NCI-H2171 treated with DMSO at 0.1 percent for 48 hours (cell line): ENCODE measurements around the gene BBS9.

Source experiments
- DNase-seq: peaks from one replicate; lab custom pipeline; 2025; lab: John Stamatoyannopoulos, UW

BBS9 gene

DNA sequence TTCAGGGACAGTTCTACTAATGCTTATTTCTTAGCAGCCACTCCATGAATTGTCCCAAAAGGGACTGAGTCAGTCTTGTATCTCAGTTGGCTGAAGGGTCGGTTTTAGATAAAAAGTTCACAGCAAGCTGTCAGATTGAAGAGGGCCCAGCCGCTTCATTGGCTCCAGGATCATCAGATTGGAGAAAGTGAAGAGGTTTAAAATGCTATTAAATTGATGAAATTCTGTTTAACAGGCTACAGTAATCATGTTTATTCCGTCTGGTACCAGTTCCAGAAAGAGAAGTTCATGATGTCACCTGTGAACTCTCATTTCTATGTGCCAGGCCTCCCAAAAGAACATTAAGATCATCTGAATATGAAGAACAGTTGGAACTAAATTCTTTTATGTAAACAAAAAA is 481.6 kb downstream of the BBS9 start:
- DNase-seq = no peak

DNA sequence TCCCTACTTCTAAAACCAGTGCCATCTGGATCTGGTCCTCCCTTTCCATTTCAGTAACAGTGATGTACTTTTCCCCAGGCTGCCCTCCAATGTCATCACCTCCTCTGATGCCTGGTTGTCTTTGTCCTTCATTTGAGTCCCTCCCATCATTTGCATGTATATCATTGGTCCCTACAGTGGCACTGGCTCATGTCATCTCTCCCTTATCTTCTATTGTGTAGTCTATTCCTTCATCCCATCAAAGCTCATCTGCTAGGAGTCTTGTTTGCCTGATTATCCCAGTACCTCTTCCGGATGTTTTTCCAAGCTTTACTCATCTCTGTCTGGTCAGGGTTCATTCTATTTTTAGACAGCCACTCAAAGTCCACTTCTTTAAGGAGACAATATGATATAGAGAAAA is 483.1 kb downstream of the BBS9 start:
- no peak for DNase-seq

DNA sequence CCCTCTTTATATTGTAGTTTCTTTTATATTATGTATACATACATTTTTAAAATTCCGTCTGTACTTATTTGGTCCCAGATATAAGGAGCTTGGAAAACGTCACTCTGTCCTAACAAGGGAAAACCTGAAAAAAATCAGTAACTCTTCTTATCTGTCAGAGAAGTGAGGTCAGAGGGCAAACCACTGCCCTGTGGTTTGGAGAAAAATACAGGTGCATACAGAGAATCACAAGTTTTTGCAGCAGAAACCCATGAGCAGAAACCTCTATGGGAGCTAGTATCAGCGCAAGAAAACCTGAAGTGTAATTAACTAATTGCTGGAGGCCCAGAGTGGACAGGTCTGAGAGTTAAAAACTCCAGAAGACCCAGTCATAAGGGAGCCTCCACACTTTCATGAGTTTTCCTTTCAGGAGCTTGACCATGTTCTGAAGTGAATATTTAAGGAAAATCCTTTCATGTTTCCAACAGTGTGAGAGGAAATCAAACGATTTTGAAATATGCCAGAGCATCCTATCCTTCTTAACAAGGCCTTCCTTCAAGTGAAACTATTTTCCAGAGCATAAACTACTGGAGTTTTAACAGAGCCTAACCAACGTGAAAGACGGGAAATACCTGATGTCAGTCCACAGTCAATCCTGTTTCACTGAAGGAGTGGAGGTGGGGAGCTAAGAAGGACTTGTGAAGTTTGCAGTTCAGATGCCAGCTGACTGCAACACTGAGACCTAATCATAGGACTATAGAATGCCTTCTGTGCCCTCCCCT is 485.2 kb downstream of the BBS9 start:
- no peak for DNase-seq

DNA sequence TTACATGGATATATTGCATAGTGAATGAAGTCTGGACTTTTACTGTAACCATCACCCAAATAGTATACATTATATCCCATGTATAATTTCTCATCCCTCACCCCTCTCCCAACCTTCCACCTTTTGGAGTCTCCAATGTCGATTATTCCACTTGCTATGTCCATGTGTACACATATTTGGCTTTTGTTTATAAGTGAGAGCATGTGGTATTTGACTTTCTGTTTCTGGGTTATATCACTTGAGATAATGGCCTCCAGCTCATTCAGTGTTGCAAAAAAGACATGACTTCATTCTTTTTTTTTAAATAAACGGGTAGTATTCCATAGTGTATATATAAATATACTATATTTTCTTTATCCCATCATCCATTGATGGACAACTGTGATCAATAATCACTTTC is 487.4 kb downstream of the BBS9 start:
- no peak for DNase-seq

DNA sequence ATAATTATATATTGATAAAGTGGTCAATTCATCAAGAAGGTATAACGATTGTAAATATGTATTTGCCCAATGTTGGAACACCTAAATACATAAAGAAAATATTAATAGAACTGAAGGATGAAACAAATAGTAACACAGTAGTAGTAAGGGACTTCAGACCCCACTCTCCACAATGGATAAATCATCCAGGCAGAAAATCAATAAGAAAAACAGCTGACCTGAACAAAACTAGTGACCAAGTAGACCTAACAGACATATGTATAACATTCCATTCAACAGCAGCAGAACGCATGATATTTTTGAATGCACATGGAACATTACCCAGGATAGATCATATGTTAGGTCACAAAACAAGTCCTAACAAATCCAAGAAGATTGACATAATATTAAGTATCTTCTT is 489.9 kb downstream of the BBS9 start:
- no peak for DNase-seq

DNA sequence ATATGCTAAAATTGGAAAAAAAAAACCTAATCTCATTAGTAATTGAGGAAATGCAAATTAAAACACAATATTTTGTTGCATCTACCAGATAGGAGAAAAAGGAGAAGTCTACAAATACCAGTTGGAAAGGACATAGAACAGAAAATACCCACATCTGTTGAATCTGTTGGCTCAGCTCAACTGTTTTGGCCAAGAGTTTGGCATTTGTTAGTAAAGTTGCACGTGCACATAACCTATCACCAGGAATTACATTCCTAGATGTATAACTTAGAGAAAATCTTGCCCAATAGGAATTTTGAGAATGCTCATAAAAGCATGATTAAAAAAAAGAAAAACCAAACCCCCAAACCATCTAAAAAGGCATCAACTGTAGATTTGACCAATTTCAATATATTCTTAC is 493.9 kb downstream of the BBS9 start:
- DNase-seq = no peak

DNA sequence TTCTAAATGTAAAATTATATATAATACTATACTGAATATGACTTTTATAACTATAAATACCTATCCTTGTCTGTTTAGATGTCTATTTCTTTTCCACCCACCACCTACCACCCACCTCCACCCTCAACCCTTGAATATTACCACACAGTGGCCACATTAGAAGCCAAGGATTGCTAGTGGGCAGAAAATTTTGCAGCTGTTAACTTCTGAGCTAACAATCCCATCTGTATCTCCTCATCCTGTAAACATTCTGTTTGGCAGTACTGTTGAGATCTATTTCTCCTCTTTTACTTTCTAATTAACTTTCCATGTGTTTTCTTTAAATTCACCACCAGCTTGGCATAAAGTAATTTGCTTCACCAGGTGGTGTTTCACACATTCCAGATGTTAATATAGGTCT is 494.9 kb downstream of the BBS9 start:
- peak; percentile 21 for DNase-seq

DNA sequence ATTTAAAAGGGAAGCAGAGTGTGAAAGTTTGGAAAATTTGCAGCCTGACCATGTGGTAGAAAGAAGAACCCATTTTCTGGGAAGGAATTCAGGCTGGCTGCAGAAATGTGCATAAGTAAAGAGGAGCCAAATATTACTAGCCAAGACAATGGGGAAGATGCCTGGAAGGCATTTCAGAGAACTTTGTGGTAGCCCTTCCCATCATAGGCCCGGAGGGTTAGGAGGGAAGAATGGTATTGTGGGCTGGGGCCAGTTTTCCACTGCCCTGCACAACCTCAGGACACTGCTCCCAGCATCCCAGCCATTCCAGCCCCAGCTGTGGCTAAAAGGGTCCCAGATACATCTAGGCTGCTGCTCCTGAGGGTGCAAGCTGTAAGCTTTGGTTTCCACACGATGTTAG is 497.5 kb downstream of the BBS9 start:
- DNase-seq = no peak

DNA sequence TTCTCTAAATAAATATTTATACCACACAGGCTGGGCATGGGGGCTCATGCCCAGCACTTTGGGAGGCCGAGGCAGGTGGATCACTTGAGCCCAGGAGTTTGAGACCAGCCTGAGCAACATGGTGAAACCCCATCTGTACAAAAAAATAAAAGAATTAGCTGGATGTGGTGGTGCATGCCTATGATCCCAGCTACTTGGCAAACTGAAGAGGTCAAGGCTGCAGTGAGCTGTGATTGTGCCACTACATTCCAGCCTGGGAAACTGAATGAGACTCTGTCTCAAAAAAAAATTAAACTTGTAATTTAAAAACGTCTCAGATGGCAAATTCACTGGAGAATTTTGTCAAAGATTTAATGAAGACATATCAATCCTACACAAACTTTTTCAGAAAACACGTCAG is 498.4 kb downstream of the BBS9 start:
- no peak for DNase-seq

DNA sequence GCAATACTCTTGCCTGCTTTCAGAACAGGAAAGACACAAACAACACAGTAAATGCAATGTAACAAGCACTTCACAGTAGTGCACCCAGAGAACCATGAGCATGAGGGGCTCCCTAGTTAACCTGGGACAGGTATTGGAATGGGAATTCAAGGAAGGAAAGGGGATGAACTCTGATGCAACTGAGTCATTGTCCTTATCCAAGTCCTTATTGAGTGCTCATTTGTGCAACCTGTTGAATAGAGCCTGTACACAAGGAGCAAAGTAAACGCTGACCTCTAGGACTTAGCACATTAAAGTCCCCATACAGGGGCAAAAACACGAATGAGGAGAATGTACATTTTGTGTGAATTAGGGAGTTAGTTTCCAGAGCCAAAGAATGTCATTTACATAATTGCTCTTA is 499.5 kb downstream of the BBS9 start:
- no peak for DNase-seq

DNA sequence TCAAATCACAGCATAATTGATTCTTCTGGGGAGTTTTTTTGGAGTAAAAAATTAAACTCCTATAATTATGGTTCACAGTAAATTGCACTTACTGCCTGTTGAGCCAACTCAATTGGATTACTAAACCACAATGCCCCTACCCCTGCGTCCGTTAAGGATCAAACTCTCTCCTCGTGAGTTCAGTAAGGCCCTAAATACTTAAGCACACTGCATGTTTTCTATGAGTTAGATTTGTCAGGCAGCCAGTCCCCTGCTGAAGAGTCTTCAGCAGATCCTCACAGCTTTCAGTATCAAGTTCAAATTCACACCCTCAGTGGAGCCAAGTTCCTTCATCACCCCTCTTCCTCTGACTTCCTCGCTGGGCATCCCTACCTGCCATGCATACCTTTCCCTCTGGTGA is 501.0 kb downstream of the BBS9 start:
- DNase-seq = no peak

DNA sequence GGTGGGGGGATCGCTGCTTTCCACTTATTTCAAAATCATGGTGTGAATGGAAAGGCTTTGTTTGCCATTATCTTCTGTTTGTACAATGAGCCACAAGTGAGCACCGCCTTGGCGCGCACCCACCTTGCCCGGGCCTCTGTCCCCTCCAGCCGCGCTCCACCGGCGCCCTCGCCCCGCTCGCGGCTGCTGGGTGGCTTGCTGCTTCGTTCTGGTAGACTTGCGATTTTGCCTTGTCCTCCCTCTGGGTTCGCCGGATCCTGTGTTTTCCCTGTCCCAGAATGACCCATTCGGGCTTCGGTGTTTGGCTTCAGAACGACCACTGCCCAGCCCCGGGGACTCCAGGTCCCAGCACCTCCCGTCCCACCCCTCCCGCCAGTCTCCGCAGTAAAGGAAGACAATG is 503.0 kb downstream of the BBS9 start:
- no peak for DNase-seq

DNA sequence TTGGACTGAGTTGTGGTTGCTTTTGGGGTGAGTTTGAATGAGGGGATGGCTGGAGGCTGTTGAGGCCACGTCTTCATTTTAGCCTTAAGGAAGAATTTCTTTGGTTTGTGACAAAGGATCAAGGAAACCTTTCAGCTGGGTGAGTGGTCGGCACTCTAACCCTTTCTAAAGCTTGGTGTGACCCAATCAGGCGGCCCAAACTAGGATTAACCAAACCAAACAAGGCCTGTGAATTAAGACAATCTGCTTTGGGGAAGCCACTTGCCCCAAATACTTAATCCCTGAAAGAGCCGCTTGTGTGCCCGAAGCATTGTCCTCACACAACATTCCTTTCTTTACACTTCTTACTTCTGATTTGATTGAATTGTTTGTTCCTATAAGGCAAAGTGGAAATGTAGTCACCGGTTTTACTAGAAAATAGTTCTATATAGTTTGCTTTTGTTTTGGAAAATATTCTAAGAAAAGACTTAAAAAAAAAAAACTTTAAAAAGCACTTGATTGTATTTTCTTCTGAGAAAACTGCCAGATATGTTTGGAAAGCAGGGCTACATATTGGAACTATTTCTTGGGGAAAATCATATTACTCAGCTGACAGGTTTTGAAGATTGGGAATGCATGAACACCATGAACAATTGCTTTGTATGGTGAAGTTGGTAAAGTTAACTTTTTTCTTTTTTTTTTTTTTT is 503.6 kb downstream of the BBS9 start:
- no peak for DNase-seq

DNA sequence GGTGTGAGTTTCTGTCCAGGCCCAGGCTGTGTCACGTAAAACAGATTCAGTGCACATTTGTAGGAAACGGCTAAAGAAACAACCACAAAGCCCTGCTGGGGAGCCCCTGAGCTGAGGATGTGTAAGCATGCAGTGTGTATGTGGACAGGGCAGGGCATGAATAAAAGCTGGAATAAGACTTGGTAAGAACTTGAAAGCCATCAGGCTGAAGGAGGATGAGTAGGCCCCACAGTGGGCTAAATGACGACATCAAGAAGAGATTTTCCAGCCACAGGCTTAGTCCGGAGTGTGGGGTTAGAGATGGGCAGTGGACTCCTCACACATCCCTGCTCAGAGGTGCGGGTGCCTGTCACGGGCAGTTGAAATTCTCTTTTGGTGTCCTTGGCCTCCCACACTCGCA is 505.2 kb downstream of the BBS9 start:
- DNase-seq = no peak

DNA sequence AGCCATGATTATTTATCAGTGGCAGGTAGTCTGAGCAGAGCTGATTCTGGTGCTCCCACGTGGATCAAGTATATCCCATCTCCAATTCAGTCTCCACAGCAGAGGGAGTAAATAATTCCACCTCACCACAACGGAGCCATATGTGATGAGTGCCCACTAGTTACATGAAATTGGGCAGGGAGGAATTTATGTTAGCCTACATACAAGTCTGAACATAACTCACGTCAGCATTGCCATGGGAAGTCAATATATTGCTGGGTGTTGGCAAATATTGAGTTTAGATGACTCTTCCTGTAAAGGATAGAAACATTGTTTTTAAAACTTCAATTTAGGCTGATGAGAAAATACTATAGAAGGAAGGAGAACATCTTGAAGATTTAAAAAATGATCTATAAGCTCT is 507.0 kb downstream of the BBS9 start:
- DNase-seq = no peak

DNA sequence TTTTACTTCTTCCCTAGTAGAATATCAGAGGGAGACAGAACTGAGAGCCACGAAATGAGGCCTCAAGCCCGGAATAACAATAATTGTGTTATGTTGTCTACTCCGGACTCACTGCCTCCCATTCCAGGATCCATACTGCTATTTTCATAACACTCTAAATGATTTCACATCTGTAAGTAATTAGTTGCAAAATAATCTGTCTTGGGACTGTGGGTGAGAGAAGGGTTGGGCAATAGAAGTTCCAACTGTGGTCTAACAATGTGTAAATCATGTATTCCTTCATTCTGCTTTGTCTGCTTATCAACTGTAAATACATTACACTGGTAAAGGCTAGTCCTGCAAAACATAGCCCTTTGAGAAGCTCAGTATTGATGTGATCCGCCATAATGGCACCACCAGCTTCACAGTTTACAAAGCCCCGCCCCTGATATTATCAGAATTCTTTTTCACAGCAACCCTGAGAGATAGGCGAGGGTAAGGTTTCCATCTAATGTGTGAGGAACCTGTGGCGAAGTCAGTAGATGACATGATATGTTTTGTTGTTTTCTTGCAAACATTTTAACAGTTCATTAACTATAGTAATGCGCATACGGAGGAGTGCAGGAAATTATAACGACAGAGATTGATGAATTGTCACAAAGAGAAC is 510.3 kb downstream of the BBS9 start:
- no peak for DNase-seq

DNA sequence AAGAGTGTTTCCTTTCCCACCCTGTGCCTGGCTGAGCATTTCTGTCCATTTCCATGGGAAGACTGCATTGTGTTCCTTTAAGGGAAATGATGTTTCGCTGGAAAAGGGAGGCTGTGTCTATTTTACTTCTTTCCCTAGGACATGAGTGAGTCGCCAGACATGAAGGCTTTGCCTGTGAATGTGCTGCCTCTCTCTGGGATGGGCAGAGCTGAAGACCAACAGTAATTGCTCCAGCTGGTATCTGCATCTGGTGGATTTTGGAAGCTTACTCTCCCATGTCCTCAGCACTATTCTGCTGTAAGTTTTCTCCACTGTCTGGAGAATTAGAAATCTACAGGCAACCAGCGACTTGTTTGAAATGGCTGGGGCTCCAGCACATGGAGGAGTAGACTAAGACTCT is 511.4 kb downstream of the BBS9 start:
- DNase-seq = no peak

DNA sequence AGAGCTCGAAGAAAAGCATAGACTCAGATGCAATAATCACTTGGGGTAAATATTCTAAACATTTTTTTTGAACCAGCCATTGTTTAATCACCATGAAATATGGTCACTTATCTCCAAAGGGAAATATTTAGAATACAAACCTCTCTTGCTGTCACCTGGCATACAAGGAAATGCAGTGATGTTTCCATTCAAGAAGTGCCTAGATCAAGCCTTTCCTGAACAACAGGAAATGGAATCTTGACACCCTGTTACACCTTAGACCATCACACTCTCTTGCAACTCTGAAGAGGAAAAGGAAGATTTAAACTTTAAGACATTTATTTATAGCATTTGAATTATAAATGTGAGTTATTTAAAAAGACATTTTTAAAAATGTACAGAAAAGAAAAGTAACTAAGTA is 512.9 kb downstream of the BBS9 start:
- no peak for DNase-seq

DNA sequence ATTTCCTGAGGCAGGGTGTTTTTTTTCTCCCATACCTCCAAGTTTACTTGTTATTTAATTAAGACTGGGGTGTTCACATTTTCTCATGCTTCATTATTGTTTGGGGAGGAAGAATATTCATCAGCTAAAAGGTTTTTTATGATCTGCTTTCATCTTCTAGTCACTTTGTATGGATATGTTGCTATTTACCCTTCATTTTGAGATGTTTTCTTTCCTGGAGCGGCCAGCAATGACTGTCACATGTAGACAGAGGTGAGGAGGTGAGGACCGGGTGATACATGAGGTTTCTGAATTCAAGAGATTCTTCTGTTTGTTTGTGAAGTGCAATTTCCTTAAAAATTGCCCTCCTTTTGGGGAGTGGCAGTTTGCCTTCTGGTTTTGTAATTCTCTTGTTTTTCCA is 514.2 kb downstream of the BBS9 start:
- DNase-seq = no peak

DNA sequence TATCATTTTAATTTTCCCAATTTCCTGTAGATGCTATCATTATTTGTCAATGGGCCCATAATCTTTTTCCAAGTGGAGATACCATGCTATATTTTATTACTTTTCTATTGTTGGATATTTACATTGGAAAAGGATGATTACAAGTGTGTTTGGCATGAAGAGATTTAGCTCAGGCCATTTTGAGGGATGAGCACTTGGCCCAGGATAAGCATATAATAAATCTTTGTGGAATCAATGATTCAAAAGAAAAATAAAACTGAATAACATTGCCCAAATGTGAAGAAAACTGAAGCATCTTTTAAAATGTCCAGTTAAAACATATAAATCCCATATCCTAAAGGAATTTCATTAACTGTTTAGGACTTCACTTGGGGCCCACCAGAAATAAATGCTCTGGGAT is 515.1 kb downstream of the BBS9 start:
- no peak for DNase-seq

DNA sequence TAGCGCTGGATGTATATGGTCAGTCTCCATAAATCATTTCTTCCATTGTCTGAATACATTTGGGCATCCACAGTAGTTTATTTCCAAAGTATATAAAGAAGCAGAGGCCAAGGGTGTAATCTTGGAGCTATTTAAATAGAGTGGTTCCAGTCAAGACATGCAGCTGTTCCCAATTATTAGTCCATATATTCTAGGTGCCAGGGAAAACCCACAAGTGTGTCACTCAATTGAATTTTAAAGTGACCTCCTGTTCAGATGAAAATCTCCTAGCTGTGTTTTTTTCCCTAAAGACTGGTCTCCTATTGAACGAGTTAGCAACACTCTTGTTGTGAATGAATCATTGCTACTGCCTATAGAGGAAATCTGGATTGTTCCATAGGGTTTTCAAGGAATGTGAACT is 515.7 kb downstream of the BBS9 start:
- no peak for DNase-seq

DNA sequence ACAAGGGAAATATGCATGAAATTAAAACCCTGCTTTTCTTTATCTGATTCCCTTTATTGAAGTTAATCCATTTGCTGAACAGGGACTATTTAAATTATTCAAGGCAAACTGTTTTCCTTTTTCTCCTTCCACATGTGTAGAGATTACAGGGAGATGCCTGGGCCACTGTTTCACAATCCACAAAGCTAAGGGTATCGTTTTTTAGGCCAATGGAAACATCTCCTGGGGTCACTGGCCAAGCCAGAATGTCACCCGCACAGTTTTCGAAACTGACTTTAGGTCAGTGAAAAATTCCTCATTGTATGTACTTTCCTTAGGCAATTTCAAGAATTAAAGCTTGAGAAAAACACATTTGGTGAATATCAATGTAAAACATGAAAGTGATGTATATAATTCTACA is 516.8 kb downstream of the BBS9 start:
- DNase-seq = no peak

DNA sequence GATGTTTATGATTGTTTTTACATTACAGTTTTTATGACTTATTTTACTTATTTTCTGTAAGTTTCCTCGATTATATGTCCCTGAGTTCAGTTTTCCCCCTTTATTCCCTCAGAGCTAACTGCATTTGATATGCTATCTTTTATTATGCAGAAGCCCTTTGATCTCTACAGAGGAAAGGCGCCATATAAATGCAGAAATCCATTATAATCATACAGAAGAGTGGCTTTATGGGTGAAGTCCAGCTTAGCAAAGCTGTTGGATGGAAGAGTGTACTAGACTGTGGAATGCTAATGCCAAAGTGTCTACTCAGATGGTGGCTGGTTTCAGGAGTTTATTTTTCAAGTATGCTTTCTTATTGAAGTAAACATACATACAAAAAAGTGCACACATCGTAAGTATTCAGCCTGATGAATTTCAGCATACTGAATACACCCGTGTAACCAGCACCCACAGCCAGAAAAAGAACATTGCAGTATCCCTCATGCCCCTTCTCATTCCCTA is 517.6 kb downstream of the BBS9 start:
- no peak for DNase-seq
